HG02759 (cell line): Measurements from ENCODE around the gene RYR3.

Experiments used
- ATAC-seq: cut with Tn5 transposase; IDR thresholded peaks from one replicate; pipeline ENCODE4 v1.9.1; 2021; ENCODE audit warnings: mild to moderate bottlenecking, moderate library complexity; ENCODE audit not compliant: unreplicated experiment

Gene RYR3

DNA sequence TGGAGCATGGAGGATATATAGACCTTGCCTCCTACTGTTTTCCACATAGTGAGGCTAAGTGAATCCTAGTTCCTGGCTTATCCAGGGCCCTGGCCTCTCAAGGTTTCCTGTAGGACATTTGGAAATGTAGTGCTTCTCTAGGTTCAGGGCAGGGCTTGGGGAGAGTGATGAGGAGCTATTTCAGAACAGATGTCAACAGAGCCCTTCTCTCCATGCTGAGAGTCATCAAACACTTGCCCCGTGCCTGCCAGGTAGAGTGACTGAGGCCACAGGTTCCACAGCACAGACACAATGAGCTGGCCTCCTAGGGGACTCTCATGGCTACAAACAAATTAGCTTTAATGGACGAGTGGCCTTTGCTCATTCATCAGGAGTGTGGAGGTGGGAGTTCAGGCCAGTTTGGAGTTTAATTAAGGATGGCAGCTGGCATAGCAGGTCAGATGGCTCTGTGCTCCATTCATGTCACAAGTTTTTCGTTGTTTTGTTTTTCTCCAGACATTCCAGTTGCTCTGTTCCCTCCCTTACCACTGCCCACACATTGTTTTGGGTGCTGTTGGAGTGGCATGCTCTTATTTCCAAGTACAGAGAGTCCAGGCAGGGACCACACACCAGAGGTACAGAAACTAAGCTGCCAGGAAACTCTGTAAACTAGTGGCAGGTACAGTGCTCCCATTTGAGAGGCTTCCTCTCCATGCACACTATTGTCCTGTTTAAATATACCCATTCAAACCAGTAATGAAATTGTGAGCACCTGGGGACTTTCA is 189.8 kb downstream of the RYR3 start:
- no peak for ATAC-seq

DNA sequence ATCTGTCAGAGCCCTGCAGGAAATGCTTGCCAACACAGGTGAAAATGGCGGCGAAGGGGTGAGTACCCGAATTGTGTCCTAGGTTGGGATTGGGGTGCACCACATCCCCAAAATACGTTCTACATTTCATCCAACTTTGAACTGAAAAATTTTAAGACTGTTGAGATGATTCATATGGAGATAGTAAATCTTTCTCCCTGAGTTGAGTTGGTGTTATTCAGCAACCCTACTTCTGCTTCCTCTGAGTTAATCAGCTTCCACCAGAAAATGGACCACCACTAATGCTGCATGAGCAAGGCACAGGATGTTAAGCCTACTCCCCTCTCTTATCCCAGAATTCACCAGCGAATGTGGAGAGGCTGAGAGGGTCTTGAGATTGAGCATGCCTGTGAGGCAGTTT is 192.9 kb downstream of the RYR3 start:
- ATAC-seq, result no peak

DNA sequence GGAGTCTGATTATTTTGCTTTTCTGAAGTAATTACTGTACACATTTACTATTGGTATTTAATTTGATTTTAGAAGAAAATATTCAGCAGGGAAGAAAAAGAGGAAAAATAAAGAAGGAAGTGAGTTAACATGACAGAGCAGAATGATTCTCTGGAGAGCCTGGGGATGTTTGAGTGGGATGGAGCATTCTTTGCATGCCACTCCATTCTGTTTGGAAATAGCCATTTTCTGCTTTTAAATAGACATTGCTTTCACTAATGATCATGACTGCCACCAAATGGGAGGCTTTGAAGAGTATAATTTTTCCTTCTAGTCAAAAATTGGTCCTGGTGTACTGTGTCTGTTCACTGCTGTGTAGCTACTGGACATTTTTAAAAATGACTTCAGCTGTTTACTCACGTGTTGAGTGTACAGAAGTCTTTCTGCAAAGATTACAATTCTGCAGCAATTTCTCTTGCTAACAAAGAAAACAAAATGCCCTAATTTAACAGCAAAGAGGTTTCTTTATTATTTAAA is 196.1 kb downstream of the RYR3 start:
- no peak for ATAC-seq

DNA sequence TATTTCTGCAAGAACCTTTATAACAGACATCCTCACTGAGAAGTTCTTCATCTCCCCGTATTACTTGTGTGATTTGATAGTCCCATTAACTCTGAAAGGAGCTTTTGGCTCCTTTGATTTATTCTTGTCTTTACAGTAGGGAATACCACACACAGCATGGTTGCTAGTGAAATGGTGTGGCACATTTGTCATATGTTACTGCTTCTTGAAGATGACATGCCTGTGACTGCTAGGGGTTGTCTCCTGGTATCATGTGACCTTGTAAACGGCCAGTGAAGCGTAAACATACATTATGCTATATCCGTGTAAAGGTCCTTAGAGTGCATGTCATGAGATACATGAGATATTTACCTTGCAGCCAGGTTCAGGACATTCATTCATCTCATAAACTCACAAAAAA is 197.9 kb downstream of the RYR3 start:
- ATAC-seq, result no peak

DNA sequence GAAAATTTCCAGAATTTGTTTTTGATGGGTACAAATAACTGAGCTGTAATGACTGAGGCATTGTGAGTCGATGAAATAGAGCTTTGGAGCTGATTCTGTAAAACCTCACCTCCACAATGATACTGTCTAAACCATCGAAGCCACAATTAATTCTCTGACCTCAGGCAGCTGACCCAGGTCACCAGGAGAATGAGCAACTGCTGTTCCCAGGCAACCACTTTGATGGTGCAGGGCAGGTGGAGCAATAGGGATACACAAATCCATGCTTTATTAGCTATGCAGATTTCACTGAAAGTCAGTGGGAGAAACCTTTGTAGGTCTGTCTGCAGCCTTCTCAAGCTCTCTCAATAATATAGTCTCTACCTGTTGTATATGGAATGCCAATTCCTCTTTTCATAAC is 204.4 kb downstream of the RYR3 start:
- no peak for ATAC-seq

DNA sequence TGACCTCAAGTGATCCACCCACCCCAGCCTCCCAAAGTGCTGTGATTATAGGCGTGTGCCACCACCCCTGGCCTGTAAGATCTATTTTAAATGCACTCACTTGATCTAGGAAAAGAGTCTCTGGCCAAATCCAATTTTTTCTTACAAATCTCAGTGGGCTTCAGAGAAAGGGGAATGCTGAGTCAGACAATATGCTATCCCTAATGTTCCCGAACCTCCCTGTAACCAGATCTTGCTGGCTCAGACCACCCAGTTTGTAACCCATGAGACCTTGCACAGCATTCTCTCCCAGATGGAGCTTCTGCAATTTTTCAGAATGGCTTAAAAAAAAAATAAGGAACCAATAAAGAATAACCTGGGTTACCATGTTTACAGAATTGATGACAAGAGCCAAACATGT is 205.8 kb downstream of the RYR3 start:
- no peak for ATAC-seq

DNA sequence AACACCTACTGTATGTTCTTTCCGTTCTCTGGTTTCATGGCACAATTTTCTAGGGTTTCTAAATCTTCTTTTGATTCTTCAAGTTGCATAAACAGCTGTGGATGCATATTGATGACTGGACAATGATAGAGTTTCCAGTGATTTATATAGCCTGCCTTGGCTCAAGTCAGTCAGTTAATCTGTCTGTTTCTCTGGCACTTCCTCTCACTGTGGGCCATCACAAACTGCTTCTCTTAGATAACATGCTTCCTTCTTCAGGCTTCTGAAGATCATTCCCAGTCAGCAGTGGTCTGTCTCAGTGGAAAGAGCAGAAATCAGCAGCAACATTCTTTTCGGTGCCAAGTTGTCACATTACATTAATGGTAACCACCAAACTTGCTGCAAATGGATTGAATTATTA is 207.2 kb downstream of the RYR3 start:
- ATAC-seq, result no peak

DNA sequence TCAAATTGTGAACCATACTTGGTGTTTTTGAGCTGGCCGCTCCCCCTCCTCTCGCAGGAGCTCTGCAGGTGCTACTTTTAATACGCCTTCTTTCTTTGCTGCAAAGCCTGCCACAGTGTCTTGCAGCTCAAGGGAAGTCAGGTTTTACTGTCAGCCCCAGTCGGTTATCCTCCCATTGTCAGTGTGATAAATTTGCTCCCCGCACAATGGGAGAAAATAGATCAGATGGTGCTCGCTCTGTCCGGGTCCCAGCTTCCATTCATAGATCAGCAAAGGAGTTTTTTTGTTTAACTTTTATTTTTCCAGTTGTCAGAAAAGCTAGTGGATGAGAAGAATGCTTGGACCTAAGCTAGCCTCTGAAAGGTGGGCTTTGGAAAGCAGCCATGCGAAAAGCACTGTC is 207.7 kb downstream of the RYR3 start:
- no peak for ATAC-seq

DNA sequence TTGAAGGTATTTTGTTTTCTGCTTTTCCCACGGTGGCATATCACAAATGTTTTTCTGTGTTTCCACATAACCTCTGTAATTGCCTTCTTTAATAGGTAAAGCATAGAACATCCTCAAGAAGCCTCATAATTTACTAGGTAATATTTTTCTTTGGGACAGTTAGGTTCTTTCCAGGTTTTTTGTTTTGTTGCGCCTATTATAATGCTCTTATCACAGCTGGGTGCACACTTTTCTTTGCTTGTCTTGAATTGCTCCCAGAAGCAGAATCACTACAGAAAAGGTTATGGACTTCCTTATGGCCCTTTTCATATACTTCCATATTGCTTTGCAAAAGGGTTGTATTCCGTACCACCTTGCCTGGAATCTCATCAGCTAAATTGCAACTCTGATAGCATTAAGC is 213.5 kb downstream of the RYR3 start:
- ATAC-seq, result no peak

DNA sequence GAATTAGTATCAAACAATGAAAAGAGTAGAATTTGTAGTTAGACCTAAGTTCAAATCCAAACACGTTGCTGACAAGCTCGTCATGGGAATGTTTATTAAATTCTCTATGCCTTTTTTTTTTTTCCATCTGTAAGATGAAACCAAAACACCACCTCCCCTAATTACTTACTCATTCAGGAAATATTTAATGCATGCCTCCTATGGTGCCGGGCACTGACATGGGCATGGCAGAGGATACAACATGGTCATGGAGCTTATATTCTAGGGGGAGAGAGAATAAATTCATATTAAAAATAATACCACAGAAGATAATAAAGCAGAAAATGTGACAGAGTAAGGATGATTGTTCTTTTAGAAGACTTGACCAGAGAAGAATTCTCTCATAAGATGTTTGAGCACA is 215.8 kb downstream of the RYR3 start:
- ATAC-seq, result no peak

DNA sequence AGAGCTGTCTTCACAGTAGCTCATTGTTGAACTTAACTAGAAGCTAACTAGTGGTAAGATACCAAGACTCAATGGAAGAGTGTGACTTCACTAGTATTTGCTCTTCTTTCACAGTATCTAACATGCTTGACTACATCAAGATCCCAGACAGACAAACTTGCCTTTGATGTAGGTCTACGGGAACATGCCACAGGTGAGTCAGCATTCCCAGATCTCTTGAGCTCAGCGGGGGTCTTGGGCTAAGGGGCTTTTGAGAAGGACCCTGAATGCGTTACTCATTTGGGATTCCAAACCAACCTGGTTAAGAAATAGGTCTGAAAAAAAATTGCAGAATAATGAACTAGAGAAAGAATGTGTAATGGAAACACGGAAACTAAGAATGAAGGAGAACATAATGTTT is 222.4 kb downstream of the RYR3 start:
- ATAC-seq, result no peak

DNA sequence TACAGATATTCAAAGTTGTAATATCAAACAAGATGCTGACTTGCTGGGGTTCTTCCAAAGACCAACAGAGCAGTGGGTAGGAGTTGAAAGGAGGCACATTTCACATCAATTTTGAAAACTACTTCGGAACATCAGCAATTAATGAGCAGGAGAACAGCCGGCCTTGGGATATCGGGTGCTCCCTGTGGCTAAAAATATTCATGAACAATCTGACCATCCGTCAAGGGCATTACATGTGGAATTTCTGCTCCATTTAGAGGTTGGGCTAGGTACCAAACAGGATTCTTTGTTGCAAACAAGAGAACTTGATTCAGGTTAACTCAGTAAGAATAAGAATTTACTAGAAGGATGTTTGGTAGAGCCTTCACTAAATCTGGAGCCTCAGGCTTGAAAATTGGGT is 223.9 kb downstream of the RYR3 start:
- no peak for ATAC-seq

DNA sequence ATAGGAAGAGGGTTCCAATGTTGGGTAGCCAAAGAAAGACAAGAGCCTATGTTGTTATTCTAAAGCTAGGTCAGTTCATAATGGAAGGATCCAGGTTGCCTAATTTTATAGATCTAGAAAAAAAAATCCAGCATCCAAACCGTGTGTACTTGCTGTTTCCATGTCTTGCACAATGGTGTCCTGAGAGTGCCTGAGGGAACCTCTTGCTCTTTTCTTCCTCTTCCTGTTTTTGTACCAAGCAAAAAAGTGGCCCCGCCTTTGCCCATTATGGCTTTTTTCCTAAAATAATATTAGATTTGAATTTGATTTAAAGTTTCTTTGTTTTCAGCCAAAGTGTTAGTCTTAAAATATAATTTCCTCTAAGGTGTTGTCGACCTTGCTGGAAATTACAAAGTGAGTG is 224.4 kb downstream of the RYR3 start:
- no peak for ATAC-seq

DNA sequence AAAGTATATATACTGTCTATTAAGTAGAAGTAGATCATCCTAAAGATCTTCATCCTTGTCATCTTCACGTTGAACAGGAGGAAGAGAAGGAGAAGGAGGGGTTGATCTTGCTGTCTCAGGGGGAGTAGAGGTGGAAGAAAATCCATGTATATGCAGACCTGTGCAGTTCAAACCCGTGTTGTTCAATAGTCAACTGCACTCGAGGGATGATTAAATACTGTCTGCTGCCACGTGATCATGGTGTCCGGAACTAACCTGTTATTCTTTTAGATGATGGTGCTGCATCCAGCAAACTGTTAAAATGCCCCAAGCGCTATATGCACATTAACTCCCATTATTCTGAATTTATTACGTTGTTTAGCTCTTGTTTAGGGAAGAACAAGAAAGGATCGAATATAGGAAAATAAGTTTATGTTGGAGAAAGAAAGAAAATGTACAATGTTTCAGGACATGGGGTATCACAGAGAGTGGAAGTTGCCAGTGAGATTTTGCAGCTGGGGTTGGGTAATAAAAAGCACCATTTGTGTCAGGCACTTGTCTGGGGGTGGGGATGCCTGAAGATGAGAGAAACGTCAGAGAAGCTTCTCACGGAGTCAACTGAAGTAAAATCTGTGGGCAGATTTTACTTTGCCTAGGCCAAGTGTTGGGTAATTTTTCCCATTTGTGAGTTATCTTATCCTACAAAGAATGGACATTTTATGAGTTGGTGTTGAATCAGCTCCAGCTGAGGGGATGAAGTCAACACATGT is 229.2 kb downstream of the RYR3 start:
- no peak for ATAC-seq

DNA sequence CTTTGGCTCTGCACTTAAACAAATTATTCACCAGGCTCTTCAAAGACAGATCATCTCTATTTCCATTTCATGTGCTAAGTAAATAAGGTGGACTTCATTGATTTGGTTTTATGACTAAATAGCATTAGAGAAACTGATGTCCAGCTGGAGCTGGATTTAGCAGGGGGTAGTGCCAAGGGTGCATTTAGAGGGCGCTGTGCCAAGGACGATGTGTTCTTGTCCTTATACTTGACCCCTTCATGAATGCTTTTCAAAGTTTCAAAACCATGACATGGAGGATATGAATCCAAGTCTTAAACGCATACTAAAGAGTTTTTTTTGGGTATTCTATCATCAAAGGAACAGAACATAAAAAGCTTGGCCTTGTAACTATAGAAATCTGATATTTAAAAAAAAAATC is 233.2 kb downstream of the RYR3 start:
- ATAC-seq, result no peak

DNA sequence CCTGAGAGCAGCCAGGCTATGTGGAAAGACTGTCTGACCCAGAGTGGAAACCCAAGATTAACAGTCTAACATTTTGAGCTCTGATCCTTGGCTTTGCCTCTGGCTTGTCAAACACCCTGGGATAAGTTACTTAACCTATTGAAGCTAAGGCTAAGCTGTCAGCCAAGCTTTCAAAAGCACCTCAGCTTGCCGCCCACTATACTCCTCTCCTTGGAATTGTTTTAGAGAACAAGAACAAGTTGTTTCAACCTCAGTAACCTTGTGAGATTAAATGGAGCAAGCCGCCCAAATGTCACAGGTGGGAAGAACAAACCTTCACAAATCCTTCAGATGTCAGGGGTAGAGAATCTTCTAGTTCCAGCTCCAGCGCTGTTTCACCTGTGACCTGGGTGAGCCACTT is 235.1 kb downstream of the RYR3 start:
- no peak for ATAC-seq

DNA sequence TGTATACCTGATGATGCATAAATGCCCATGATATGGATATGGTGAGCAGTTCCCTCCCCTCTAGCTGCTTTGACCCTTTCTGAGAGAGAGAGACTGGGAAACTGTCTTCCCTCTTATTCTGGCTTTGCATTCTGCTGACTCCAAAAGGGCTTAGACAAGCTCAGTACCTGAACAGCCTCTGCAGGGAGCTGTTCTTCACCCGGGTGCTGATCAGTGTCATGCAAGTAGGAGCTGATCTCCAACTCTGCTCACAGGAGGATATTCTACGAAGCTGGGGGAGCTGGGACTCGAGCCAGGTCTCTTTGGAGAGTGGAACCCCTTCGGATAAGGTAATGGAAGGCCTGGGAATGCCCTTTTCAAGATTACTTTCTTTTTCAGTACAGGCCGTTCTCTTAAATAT is 237.1 kb downstream of the RYR3 start:
- ATAC-seq, result no peak

DNA sequence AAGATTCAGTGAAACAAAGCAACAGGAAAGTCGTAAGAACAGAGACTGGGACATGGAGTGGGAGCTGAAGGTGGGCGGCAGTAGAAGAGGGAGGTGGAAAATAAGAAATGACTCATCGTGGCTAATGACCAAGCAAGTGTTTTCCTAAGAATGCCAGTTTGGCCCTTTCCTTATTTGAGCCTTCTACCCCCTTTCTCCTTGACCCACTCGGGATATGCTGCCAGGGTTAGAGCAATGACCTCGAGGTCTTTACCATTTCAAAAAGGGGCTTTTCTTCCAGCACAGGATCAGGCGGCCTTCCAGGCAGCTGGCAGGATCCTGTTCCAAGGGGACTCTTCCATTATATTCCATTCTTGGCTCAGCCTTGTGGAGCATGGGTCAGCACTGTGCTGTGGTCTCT is 241.1 kb downstream of the RYR3 start:
- ATAC-seq, result no peak

DNA sequence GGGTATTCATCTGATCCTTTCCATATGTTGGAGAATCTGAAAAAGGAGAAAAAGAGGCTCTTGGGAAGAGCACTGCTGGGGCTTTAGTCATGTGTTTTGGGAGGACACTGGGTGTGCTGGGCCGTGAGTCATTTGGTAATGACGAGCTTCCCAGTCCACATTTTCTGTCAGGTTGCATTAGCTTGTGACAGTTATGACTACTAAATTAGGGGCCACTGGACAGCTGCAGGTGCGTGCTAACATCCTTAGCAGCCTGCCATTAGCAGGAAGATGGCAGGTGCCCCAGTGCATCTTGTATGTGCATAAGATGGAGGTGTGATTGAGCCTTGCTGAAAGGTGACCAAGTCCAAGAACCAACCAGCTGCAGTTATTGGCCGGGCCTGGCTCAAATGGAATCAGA is 242.4 kb downstream of the RYR3 start:
- ATAC-seq, result no peak

DNA sequence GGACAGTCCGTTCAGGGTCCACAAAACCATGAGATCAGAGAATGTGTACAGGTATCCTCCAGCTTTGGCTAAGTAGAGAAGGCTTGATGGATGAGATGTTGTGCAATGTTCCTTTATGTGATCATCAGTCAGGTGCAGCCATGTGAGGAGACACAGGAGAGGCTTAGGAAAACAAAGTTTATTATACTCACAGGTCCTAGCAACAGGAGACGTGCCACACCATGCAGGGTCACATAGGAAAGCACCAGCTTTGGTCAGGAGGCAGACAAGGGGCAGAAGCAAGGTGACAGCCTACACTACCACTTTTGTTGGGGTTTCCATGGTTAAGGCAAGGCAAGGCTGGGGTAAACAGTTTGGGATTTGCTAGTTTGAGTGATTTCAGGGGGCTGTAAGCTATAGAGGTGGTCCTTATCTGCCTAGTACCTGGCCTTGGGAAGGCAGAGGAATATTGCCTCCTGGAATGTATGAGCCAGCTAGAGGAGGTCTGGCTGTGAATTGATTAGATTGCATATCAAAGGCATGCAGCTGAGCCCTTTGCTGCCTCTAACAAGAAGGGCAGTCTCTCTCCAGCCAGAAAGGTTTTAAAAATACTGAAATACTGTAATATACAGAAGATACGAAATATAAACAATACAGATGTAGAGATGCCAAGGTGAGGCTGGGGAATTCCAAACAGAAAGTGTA is 248.6 kb downstream of the RYR3 start:
- no peak for ATAC-seq

DNA sequence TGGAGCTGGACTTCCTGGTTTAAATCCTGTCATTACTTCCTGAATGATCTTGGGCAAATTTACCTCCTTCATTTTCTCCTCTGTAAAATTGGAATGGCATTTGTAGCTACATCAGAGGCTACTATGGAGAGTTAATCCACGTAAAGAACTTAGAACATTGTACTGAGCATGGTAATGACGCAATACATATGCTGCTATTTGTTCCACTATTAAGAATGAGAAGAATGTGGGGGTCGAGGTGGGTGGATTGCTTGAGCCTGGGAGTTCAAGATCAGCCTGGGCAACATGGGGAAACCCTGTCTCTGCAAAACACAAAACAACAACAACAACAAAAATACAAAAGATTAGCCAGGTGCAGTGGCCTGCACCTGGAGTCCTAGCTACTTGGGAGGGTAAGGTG is 250.6 kb downstream of the RYR3 start:
- no peak for ATAC-seq

DNA sequence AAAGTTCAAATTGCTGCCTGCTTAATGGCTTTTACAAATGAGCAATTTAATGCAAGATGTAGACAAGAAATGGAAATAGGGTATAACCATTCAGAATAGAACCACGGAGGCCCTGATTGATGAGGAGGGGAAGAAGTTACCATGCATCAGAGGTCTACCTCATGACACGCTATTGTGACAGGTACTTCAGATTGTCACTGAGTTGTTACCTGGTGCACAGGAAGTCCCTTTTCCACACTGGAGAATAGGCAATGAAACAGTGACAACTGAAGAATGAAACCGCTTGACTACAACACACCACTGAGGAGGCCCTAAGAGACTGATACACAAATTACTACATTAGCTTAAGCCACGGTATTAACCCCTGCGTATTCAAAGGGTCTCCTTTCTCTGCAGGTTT is 251.2 kb downstream of the RYR3 start:
- ATAC-seq, result no peak
